ENCODE data around the gene MEGF6. TPM values are rescaled to one million over a fixed set of nuclear protein-coding genes. Genes with fewer than 3 reads are reported as not detected.
A peak's percentile ranks its signal among the peaks of the same experiment; 100 is the strongest.

Gene MEGF6
- total and polyA plus RNA-seq, 2 donors (not counting 1 experiment from before 2014, with no cell fraction given) = 43.2 to 77.3 TPM

GRCh38 chr1:3651930-3652547 lies 40.7 kb upstream of the MEGF6 start, which contains the start of gene TP73:
TP73 (plus strand) TSS chr1:3652516; CDS start chr1:3682366, 29,850 bp downstream.
- H4K20me1 ChIP-seq (ENCODE audit: control insufficient read depth, insufficient read depth, low read length, poor library complexity, severe bottlenecking) = no peaks in the 10 kb centered on the region
- DNase-seq (peak; percentile 57), ATAC-seq (ENCODE audit: low read depth) (no peak)
- H3K4me3 ChIP-seq (ENCODE audit: control extremely low read depth in 1 of 5, extremely low read depth in 1 of 5, insufficient read depth in 1 of 5, low read depth in 2 of 5, low read length in 4 of 5) = peak within 1 kb of the TSS in 4 of 5 experiments; percentile 8 to 79 (median 50)
- CTCF ChIA-PET = interaction anchor here (1.4 to 2.8 kb wide), 3 partner anchors 15 to 33 kb away, joined by 3 to 16 read pairs (median 14); no protein-coding TSS in a partner anchor
- H3K9me3 ChIP-seq (ENCODE audit: control extremely low read depth in 1 of 3, control insufficient read depth in 2 of 3, insufficient read depth in 1 of 3, low read length in 2 of 3) = peaks cover 0 to 27% (median 0%) of the 10 kb centered on the region in 3 donors
- peaks cover 13% of the 10 kb centered on the region for H3K79me2 ChIP-seq (ENCODE audit: control insufficient read depth, insufficient read depth, low read length)
- no peaks in the 10 kb centered on the region for H3K9me3 Mint-ChIP-seq (ENCODE audit: insufficient read depth)
- H3K27ac ChIP-seq (ENCODE audit: low read length in 2 of 2) = no peak within 1 kb of the TSS
- 1% methylated on average over 79 of the region's 80 CpGs for WGBS (ENCODE audit: insufficient coverage)
- intact Hi-C loops (cut with micrococcal nuclease) = loop anchor here (2.0 to 10.0 kb wide), 3 partner anchors 15 to 253 kb away; partner anchors contain the start of gene C1orf174
- POLR2A ChIA-PET = interaction anchor here (2.8 kb wide), 1 partner anchor 15 kb away, joined by 11 read pairs; no protein-coding TSS in a partner anchor
- H3K9ac ChIP-seq (ENCODE audit: low read length) = peak within 1 kb of the TSS; percentile 94
- peaks cover 51 to 53% of the 10 kb centered on the region in 2 donors for H3K4me1 ChIP-seq (ENCODE audit: control insufficient read depth in 2 of 2, insufficient read depth in 2 of 2, low read length in 2 of 2)
- H3K27ac Mint-ChIP-seq = peak within 1 kb of the TSS; percentile 67
- H3K27me3 Mint-ChIP-seq = peaks cover 39% of the 10 kb centered on the region
- TF ChIP-seq CTCF (IDR thresholded peaks at IDR 0.05) (no peak), EZH2 (IDR thresholded peaks at IDR 0.05; ENCODE audit: borderline replicate concordance, insufficient read depth, low read depth, low read length, poor library complexity, severe bottlenecking) (no peak)
- H2AFZ ChIP-seq (ENCODE audit: insufficient read depth, low read depth, low read length, poor library complexity, severe bottlenecking) = peak within 1 kb of the TSS; percentile 56
- peak within 1 kb of the TSS; percentile 97 for H3K4me2 ChIP-seq (replicated peaks; ENCODE audit: low read depth, low read length, poor library complexity, severe bottlenecking)
- H3K36me3 ChIP-seq (replicated peaks in 1 of 2; ENCODE audit: control extremely low read depth in 1 of 2, control insufficient read depth in 1 of 2, extremely low read depth in 1 of 2, insufficient read depth in 2 of 2, low read length in 1 of 2) = peaks cover 0 to 3% of the 10 kb centered on the region in 2 experiments
- H3K4me1 Mint-ChIP-seq = peaks cover 44% of the 10 kb centered on the region
- H3K27me3 ChIP-seq (replicated peaks in 1 of 4; ENCODE audit: control extremely low read depth in 1 of 4, control insufficient read depth in 3 of 4, insufficient read depth in 4 of 4, low read length in 3 of 4) = peaks cover 0 to 46% (median 26%) of the 10 kb centered on the region in 4 experiments
- H3K4me3 Mint-ChIP-seq = peak within 1 kb of the TSS; percentile 80
